Neural crest cell (in vitro differentiated cells): ENCODE measurements around the gene DUSP1. TPM values are rescaled to one million over a fixed set of nuclear protein-coding genes. Genes with fewer than 3 reads are reported as not detected.

Experiments used
- DNase-seq: peaks from one replicate; pipeline ENCODE4 v3.0.0; 2021; ENCODE audit warnings: low read depth, mixed read lengths, low spot score
- H3K27ac Mint-ChIP-seq: one replicate; pipeline ENCODE4 v1.8.0; 2021; ENCODE audit warnings: mild to moderate bottlenecking, mixed read lengths; ENCODE audit not compliant: unreplicated experiment
- H3K27me3 Mint-ChIP-seq: 2 replicates; pipeline ENCODE4 v1.8.0; 2021; ENCODE audit warnings: low read depth, mild to moderate bottlenecking, mixed read lengths
- H3K36me3 Mint-ChIP-seq: 2 replicates; pipeline ENCODE4 v1.8.0; 2021; ENCODE audit warnings: low read depth, mild to moderate bottlenecking, mixed read lengths
- H3K4me1 Mint-ChIP-seq: 2 replicates; pipeline ENCODE4 v1.8.0; 2021; ENCODE audit warnings: mixed read lengths
- H3K4me3 Mint-ChIP-seq: one replicate; pipeline ENCODE4 v1.8.0; 2021; ENCODE audit warnings: mild to moderate bottlenecking, mixed read lengths
- H3K9me3 Mint-ChIP-seq: 2 replicates; pipeline ENCODE4 v1.8.0; 2021; ENCODE audit warnings: mixed read lengths
- CTCF ChIP-seq: fragments of 200-600 bp; sonication (generic); conservative IDR thresholded peaks from 2 replicates; pipeline ENCODE4 v1.5.0; 2021; ENCODE audit warnings: antibody characterized with exemption, mild to moderate bottlenecking
- total RNA-seq: library from RNA; stranded (reverse); gene quantifications from 2 replicates; pipeline ENCODE4 v1.2.1, GENCODE V29; 2021

Gene DUSP1
- total RNA-seq, 1 donor from 2014 or later, result 20.9 TPM

GRCh38 chr5:172772112-172772906, 1.3 kb upstream of the DUSP1 start:
- DNase-seq, result peak; percentile 76
- H3K4me1 Mint-ChIP-seq, result peaks cover 39% of the 10 kb centered on the region
- H3K36me3 Mint-ChIP-seq, result peaks cover 3% of the 10 kb centered on the region
- H3K27ac Mint-ChIP-seq, result peak overlapping the region; percentile 97
- peak overlapping the region; percentile 99 for H3K4me3 Mint-ChIP-seq
- no peaks in the 10 kb centered on the region for H3K9me3 Mint-ChIP-seq
- peaks cover 4% of the 10 kb centered on the region for H3K27me3 Mint-ChIP-seq
- TF ChIP-seq CTCF, result peak; percentile 91

GRCh38 chr5:172771439-172772111, 580 bp upstream of the DUSP1 start:
- Mint-ChIP-seq H3K9me3 (no peaks in the 10 kb centered on the region), H3K27ac (peak overlapping the region; percentile 97), H3K4me3 (peak overlapping the region; percentile 99), H3K4me1 (peaks cover 44% of the 10 kb centered on the region), H3K36me3 (peaks cover 3% of the 10 kb centered on the region), H3K27me3 (peaks cover 4% of the 10 kb centered on the region)
- no peak for TF ChIP-seq CTCF
- DNase-seq, result no peak

- DNase-seq, result no peak
- Mint-ChIP-seq H3K4me1 (peaks cover 56% of the 10 kb centered on the region), H3K9me3 (no peaks in the 10 kb centered on the region), H3K27ac (peak overlapping the region; percentile 99), H3K36me3 (peaks cover 3% of the 10 kb centered on the region), H3K4me3 (peak overlapping the region; percentile 98), H3K27me3 (peaks cover 4% of the 10 kb centered on the region)
- no peak for TF ChIP-seq CTCF
These were observed 671 bp downstream of the DUSP1 start for GRCh38 chr5:172770374-172770674.

DNA sequence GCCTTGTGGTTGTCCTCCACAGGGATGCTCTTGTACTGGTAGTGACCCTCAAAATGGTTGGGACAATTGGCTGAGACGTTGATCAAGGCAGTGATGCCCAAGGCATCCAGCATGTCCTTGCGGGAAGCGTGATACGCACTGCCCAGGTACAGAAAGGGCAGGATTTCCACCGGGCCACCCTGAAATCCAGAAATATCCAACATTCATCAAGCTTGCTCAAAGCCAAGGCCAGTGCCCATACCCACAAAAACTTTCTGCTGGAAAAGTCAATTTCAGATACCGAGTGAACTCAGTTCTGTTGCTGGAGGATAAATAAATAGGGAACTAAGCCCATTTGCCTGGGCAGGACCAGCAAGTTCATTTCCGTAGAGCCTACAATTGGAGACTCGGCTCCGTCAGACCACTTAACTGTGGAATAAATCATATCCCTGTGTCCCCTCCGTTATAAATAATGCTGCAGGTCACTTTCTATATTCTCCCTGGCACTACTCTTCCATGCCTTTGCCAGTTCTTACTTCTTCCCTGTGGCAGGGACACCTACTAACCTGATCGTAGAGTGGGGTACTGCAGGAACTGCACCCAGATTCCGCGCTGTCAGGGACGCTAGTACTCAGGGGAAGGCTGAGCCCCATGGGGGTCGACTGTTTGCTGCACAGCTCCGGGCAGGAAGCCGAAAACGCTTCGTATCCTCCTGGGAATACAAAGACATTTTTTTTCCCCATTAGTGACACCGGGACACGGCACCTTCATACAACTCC, 1.2 kb downstream of the DUSP1 start:
- Mint-ChIP-seq H3K4me1 (peaks cover 62% of the 10 kb centered on the region), H3K27ac (peak overlapping the region; percentile 99)
- no peak for DNase-seq

GRCh38 chr5:172769342-172769615, 1.7 kb downstream of the DUSP1 start:
- TF ChIP-seq CTCF, result no peak
- no peaks in the 10 kb centered on the region for H3K9me3 Mint-ChIP-seq
- H3K27me3 Mint-ChIP-seq, result peaks cover 4% of the 10 kb centered on the region
- H3K36me3 Mint-ChIP-seq, result peaks cover 3% of the 10 kb centered on the region
- peaks cover 66% of the 10 kb centered on the region for H3K4me1 Mint-ChIP-seq
- H3K27ac Mint-ChIP-seq, result peak overlapping the region; percentile 89
- peak overlapping the region; percentile 98 for H3K4me3 Mint-ChIP-seq
- no peak for DNase-seq

More for the DNA sequence above, 1.2 kb downstream of the DUSP1 start:
- no peaks in the 10 kb centered on the region for H3K9me3 Mint-ChIP-seq
- peaks cover 4% of the 10 kb centered on the region for H3K27me3 Mint-ChIP-seq
- H3K36me3 Mint-ChIP-seq, result peaks cover 3% of the 10 kb centered on the region
- TF ChIP-seq CTCF, result no peak
- H3K4me3 Mint-ChIP-seq, result peak overlapping the region; percentile 98
